GM19452 (cell line): ENCODE data around the gene NCAPH2.
A peak's percentile ranks its signal among the peaks of the same experiment; 100 is the strongest.

Source experiments
- ATAC-seq: cut with Tn5 transposase; IDR thresholded peaks from one replicate; pipeline ENCODE4 v1.9.1; 2021; ENCODE audit not compliant: unreplicated experiment

The NCAPH2 gene

GRCh38 chr22:50474710-50475651 lies 33.0 kb upstream of the NCAPH2 start, which contains the start of gene SBF1:
TSS of gene SBF1 (minus strand) at chr22:50475035. CDS start at chr22:50474840, 195 bp downstream.
- peak; percentile 67 for ATAC-seq

DNA sequence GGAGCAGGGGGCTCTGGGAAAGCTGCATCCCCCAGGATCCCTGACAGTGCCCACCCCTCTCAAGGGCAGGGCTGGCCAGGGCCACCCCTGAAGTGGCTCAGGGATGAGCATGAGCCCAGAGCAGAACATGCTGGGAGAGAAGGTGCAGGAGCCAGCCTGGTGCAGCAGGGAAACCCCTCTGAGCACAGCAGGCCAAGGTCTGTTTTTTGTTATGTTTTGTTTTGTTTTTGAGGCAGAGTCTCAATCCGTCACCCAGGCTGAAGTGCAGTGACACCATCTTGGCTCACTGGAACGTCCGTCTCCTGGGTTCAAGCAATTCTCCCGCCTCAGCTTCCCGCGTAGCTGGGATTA lies 32.4 kb upstream of the NCAPH2 start:
- ATAC-seq: no peak

DNA sequence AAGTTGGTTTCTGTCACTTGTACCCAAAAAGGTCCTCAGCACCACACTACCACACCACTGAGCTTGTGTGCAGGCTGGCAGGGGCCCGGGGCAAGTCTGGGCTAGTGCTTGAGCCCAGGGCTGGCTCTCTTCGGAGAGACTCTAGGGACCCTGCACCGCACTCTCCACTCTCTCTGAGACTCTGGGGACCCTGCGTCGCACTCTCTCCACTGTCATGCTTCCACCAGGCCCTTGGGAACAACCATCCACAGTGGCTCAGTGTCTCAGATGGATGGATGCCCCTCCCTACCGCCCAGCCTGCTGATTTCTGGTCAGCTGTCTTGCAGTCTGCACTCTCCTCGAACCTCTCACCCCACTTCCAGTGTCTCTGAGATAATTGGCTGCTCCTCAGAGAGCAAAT lies 31.2 kb upstream of the NCAPH2 start:
- ATAC-seq: no peak

DNA sequence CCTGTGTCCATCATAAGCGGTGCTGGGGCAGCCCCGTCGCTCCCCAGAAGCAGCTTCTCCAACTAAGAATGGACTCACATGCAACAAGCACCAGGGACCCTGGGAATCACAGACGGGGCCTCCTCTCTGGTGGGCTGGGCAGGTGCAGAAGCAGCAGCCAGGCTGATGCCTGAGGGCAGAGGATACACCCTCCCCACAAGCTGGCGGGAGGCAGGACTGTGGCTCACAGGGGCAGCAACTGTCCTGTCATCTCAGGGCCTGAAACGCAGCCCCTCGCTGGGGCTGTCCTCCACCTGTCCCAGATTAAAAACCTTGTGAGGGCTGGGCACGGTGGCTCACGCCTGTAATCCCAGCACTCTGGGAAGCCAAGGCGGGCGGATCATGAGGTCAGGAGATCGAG lies 30.1 kb upstream of the NCAPH2 start:
- ATAC-seq: no peak

DNA sequence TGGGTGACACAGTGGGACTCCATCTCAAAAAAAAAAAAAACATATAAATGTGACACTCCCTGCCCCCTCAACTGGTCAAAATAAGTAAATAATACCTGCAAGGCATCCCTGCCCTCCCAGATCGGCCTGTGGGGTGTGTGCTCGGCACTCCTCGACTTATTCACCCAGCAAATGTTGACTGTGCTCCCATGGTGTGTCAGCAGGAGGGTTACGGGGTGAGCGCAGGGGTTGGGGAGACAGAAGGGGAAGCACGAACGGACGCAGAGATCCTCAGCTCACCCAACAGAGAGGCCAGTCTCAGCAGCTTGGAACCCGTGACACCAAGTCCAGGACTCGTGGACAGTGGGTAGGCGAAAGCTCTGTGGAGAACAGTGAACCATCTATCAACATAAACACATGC lies 28.3 kb upstream of the NCAPH2 start:
- ATAC-seq: no peak

DNA sequence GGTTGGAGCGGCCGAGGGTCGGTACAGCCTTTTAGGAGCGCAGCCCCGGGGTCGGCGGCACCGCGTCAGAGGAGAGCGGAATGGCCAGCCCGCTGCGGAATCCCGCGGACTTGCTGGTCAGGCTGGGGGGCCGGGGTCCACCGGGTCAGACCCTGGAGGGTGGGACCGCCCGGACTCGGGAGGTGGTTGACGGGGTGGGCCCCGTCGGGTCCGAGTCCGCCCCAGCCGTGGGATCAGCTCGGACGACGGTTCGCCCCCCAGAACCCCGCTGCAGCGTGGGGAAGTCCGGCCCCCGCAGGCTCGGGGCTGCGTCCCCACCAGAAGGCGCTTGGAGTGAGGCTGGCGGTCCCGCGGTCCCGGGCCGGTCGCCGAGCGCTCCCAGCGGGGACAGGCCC lies 27.0 kb upstream of the NCAPH2 start:
- no peak for ATAC-seq

GRCh38 chr22:50481440-50482106 lies 26.5 kb upstream of the NCAPH2 start, which contains the start of gene ADM2:
TSS of gene ADM2 (plus strand) at chr22:50481543. CDS start at chr22:50481848, 305 bp downstream.
- ATAC-seq: no peak

- ATAC-seq: no peak
These were observed 25.6 kb upstream of the NCAPH2 start for GRCh38 chr22:50482107-50483074.

- ATAC-seq: no peak
These were observed 24.9 kb upstream of the NCAPH2 start for GRCh38 chr22:50483106-50483505.

- no peak for ATAC-seq
These were observed 24.5 kb upstream of the NCAPH2 start for GRCh38 chr22:50483556-50483955.

GRCh38 chr22:50483977-50484853 lies 23.8 kb upstream of the NCAPH2 start:
- no peak for ATAC-seq

DNA sequence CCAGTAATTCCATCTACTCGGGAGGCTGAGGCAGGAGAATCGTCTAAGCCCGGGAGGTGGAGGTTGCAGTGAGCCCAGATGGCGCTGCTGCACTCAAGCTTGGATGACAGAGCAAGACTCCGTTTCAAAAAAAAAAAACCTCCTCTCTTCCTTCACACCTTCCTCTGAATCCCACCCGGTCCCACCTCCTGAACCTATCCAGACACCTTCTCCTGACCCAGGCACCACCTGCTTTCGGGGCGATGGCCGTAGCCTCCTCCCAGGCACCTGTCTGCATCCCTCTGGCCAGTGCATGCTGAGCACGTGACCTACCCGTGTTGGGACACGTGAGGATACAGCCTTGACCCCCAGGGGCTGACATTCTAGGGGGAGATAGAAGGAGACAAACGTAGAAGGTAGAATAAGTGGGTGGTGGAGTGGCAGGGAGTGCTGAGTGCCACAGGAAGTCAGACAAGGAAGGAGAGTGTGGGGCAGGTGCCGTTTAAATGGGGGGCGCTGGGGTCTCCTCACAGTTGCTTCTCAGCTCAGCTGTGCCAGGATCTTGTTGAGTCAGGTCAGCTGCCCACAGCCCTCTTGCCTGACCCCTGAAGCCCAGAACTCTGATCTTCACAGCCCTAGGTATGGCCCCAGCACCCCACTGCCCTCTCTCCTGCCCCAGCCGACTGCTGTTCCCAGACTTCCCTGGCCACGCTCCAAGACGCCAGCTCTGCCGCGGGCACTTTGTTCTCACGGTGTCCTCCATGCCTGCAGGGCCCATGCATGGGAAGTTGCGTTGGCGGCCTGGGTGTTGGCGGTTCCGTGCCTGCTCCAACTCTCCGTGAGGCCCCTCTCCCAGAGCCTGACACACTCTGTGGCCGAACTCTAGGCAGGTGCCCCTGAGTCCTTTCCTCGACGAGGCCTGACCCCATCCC lies 22.5 kb upstream of the NCAPH2 start:
- no peak for ATAC-seq

DNA sequence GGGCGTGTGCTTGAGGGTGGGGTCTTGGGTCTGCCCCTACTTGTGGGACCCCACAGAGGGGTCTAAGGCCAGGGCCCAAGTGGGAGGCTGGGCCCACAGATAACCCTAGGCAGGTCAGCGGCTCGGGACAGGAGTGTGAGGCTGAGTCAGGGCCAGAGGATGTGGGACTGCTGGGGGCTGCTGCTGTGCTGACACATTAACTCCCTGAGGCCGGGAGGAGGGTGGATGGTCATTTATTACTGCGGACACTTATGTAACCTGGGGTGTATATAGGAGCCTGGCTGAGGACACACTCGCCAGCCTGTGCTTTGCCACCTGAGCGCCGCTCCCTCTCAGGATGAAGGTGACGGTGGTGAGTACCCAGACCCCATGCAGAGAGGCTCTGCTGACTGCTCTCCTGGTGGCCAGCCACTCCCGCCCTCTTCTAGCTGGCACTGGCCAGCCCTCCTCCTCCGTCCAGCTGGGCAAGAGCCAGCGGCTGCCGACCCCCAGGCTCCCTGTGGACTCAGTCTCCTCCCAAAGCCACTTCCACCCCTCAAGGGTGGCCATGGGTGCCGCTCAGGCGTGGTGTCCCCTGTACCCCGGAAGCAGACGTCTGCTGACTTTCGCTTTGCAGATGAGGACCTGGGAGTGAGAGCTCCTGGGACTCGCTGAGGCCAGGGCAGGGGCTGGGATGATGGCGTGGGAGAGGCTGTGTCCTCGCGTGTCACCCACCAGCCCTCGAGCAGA lies 21.3 kb upstream of the NCAPH2 start, which contains the start of gene MIOX:
TSS of gene MIOX (plus strand) at position 299 of the 729 bp plus-strand sequence. CDS start at position 338, 39 bp downstream.
- ATAC-seq: no peak

GRCh38 chr22:50487290-50488005 lies 20.6 kb upstream of the NCAPH2 start:
- ATAC-seq: no peak

DNA sequence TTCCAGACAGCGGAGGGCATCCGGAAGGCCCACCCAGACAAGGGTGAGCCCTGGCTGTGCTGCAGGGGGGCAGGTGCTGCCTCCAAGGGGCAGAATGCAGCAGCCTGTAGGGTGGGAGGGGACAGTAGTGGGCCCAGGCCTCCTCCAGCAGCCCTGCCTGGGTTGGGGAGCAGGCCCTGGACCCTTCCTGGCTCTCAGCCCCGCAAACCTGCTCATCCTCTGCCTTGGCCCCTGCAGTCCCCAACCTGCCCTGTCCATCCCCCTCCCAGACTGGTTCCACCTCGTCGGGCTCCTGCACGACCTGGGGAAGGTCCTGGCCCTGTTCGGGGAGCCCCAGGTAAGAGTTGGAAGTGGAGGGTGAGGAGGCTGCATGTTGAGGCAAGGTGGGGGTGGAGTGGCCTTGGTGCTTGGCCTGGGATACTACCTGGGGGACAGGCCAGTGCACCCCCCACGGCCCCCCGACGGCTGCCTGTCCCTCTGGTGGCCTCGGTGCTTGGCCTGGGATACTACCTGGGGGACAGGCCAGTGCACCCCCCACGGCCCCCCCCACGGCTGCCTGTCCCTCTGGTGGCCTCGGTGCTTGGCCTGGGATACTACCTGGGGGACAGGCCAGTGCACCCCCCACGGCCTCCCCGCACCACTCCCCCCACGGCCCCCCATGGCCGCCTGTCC lies 19.9 kb upstream of the NCAPH2 start:
- ATAC-seq: no peak

DNA sequence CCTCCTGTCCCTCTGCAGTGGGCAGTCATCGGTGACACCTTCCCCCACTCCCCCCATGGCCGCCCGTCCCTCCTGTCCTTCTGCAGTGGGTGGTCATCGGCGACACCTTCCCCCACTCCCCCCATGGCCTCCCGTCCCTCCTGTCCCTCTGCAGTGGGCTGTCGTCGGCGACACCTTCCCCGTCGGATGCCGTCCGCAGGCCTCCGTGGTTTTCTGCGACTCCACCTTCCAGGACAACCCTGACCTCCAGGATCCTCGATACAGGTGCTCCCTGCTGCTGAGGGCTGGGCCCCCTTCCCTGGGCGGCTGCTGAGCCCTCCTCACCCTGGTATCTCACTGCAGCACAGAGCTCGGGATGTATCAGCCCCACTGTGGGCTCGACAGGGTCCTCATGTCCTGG lies 19.1 kb upstream of the NCAPH2 start:
- ATAC-seq: no peak
